ENCODE results near the gene ARHGAP10. TPM values are rescaled to one million over a fixed set of nuclear protein-coding genes. Genes with fewer than 3 reads are reported as not detected.
"Not testable (repeated sequence)": the region's sequence is repeated elsewhere in the genome, so short reads cannot be mapped to it uniquely, and the experiment has no call there.

Gene ARHGAP10
- total RNA-seq, 1 donor from 2014 or later, result 71.0 TPM

DNA sequence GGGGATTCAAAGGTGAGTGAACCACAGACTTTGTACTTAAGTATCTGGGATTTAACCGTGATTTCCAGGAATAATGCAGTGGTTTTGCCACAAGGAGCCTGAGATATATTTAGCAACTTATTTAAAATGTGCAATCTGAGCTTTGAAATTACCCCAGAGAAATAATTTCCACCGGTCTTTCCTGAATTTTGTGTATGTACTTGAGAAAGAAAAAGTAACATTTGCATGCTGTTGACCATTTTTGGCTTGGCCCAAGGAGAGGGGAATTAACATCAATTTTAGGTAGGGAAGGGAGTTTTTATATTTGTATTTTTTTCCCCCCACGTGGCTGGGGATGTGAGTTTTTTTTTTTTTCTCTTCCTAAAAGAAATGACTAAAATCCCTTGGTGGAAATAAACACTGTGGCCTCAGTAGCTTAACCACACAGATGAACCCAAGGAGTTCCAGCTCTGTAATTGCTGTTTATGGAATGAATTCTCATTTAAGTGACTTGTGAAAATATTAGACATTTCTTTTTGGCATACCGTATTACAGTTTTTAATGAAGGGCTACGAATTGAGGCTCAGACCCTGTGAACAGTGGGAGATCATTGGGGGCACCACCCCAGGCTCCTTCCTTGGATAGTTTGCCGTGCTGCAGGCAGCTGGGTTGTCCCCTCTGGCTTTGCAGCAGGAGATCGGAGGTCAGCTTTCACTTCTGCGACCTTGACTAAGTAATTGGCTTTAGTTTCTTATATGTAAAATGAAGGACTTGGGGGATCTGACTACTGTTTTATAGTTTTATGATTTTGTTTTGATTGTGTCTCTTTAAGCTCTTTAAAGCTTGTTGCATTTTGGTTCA, 116.1 kb downstream of the ARHGAP10 start:
- no peak for DNase-seq (ENCODE audit: low spot score)

- no peak for DNase-seq (ENCODE audit: low spot score)
Measured at GRCh38 chr4:147848634-147849033, 116.7 kb downstream of the ARHGAP10 start.

DNA sequence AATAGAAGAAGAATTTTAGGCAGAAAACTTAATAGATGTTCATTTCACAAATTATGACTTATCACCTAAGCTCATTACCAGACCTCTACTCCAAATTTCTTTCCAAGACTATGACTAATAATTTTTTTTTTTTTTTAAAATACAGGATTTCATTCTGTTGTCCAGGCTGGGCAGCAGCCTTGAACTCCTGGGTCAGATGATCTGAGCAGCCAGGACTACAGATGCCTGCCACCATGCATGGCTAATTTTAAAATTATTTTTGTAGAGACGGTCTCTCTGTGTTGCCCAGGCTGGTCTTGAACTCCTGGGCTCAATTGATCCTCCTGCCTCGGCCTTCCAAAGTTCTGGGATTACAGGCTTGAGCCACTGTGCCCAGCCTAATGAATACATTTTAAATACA, 119.2 kb downstream of the ARHGAP10 start:
- DNase-seq (ENCODE audit: low spot score), result no peak

DNA sequence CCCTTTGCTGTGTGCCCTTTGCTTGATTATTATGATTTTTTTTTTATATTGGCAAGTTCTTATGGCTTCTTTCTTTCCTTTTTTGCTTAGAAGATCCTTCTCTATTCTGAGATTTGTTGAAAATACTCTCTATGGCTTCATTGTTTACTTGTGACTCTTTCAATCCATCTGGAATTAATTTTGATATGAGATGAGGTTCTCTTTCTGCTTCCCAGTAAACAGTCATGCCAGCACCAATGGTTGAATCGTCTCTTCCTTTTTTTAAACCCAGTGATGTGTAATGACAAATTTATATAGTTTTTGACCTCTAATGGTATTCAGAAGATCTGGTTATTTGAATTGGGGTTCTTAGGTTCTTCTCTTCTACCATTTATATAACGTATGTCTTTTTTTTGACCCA, 121.8 kb downstream of the ARHGAP10 start:
- no peak for DNase-seq (ENCODE audit: low spot score)

- DNase-seq (ENCODE audit: low spot score), result no peak
Measured at GRCh38 chr4:147854154-147854553, 122.3 kb downstream of the ARHGAP10 start.

DNA sequence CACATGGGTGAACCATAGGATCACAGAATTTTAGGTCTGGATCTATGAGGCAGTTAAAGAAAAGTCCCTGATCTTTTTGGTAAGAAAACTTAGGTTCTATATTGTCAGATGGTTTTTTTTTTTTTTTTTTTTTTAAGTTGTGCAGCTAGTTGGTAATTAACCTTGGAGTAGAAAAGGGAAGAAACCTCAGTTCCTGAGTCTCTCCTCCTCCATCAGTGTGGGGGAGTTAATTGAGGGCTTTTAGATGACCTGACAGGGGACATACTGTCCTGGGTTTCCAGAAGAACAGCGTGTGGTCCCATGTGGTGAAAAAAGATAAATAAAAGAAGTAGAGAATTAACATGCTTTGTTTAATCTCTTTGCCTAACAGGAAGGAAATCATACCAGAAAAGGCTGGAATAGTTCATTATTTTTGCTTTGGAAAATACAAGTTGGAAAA, 123.7 kb downstream of the ARHGAP10 start:
- no peak for DNase-seq (ENCODE audit: low spot score)

DNA sequence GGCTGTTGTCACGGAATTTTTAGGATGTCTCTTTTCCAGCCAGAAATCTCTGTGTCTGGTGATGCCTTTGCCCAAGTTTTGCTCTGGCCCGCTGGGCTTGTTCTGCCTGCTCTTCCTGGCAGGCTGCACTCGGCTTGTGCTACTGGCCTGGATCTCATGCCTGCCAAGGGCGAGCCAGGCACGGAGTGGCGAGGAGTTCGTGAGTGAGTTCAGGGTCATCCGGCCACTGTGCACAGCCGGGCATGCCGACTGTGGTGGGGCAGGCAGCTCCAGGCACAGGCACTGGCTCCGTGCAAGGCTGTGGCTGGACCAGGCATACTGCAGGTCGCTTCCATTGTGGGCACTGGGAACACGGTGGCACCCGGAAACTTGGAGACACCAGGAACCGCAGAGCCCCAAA, 129.1 kb downstream of the ARHGAP10 start:
- DNase-seq (ENCODE audit: low spot score), result no peak

- DNase-seq (ENCODE audit: low spot score), result no peak
Measured at GRCh38 chr4:147862043-147862692, 130.3 kb downstream of the ARHGAP10 start.

DNA sequence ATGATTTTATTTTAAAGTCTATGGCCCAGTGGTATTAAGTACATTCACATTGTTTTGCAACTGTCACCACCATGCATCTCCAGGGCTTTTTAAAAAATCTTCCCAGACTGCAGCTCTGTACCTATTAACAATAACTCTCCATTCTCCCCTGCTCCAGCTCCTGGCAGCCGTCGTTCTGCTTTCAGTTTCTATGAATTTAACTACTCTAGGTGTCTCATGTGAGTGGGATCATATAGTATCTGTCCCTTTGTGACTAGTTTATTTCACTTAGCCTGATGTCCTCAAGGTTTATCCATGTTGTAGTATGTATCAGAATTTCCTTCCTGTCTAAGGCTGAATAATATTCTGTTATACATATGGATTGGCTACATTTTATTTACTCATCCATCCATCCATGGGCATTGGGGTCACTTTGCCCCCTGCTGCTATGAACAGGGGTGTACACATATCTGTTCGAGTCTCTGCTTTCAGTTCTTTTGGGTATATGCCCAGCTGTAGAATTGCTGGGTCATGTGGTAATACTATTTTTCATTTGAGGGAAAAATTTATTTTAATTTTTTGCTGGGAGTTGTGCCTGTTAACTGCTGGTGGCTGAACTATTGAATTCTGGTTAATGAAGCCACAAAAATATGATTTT, 131.3 kb downstream of the ARHGAP10 start:
- no peak for DNase-seq (ENCODE audit: low spot score)

- no peak for DNase-seq (ENCODE audit: low spot score)
Measured at GRCh38 chr4:147863808-147864472, 132.1 kb downstream of the ARHGAP10 start.

GRCh38 chr4:147864607-147865006, 132.7 kb downstream of the ARHGAP10 start:
- DNase-seq (ENCODE audit: low spot score), result peak; percentile 55

GRCh38 chr4:147865926-147866325, 134.0 kb downstream of the ARHGAP10 start:
- no peak for DNase-seq (ENCODE audit: low spot score)

- peak; percentile 92 for DNase-seq (ENCODE audit: low spot score)
Measured at GRCh38 chr4:147866532-147867271, 134.8 kb downstream of the ARHGAP10 start.

GRCh38 chr4:147874109-147874508, 142.2 kb downstream of the ARHGAP10 start:
- DNase-seq (ENCODE audit: low spot score), result no peak

DNA sequence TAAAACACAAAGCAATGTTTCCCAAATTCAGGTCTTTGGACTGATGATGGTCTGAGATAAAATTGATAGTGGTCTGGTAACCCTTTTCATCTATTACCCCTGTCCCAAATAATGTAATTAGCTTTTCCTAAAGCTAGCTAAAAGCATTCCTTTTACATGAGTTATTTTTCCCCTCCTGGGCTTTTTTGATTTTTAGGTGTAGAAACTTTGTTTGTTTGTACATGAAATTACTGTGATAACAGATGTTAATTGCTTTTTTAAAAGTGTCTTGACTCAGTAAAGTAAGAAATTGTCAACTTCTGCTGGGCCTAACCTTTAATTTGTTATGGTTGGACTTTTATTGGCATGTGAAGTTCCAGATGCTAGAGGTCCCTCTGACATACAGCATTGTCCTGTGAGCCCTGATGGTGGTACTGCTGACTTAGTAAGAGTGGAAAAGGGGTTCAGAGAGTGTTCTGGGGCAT, 145.5 kb downstream of the ARHGAP10 start:
- no peak for DNase-seq (ENCODE audit: low spot score)

- no peak for DNase-seq (ENCODE audit: low spot score)
Measured at GRCh38 chr4:147879676-147880075, 147.8 kb downstream of the ARHGAP10 start.

- DNase-seq (ENCODE audit: low spot score), result no peak
Measured at GRCh38 chr4:147880511-147880910, 148.6 kb downstream of the ARHGAP10 start.

GRCh38 chr4:147884536-147884935, 152.6 kb downstream of the ARHGAP10 start:
- DNase-seq (ENCODE audit: low spot score), result no peak

DNA sequence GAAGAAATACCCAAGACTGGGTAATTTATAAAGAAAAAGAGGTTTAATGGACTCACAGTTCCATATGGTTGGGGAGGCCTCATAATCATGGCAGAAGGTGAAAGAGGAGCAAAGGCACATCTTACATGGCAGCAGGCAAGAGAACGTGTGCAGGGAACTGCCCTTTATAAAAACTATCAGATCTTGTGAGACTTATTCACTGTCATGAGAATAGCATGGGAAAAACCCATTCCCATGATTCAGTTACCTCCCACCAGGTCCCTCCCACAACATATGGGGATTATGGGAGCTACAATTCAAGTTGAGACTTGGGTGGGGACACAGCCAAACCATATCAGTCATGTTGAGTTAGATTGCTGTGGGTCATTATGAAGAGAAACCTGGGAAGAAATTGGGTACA, 153.3 kb downstream of the ARHGAP10 start:
- DNase-seq (ENCODE audit: low spot score), result not testable (repeated sequence)

DNA sequence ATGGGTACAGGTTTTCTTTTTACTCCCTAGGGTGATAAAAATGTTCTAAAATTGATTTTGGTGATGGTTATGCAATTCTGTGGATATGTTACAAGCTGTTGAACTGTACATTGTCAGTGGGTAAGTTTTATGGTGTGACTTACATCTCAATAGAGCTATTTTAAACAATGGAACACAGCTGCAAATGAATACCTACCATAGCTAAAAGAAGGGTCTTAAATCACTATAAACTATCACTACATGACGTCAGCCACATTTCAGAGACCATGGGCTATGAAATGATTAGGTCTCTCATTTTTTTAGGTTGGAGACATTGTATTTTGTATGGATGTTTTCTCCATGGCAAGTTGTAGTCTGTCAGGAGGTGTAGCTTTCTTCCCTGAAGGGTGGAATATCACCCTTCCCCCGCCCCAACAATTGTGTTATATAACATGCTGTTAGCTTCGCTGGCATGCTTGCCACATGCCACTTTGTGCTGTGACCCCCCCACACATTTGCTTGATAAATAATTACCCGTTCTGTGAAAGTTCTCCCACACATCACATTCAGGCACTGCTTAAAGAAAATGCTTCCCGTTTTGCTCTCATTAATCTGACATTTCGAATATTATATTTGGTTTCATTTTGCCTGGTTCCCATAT, 159.7 kb downstream of the ARHGAP10 start:
- DNase-seq (ENCODE audit: low spot score), result no peak

GRCh38 chr4:147899512-147899911, 167.6 kb downstream of the ARHGAP10 start:
- no peak for DNase-seq (ENCODE audit: low spot score)
